Measurements from ENCODE around the gene DNER. TPM values are rescaled to one million over a fixed set of nuclear protein-coding genes. Genes with fewer than 3 reads are reported as not detected.

DNER gene
- total RNA-seq, 1 experiment from 2014 or later = 8.4 TPM

GRCh38 chr2:229652796-229653195, 61.6 kb downstream of the DNER start:
- ChIA-PET POLR2A (ENCODE audit: low non-redundant PET) (interaction anchor here (0.5 kb wide), 1 partner anchor 398 kb away, joined by 3 read pairs; no protein-coding TSS in a partner anchor), CTCF (no interaction called here)
- Histone ChIP-seq H3K4me3 (ENCODE audit: low read depth, low read length, poor library complexity, severe bottlenecking) (no peak overlapping the region), H3K36me3 (ENCODE audit: insufficient read depth, low read length, poor library complexity, severe bottlenecking) (no peaks in the 10 kb centered on the region), H3K27ac (ENCODE audit: low read depth, low read length, poor library complexity, severe bottlenecking) (no peak overlapping the region), H3K9me3 (ENCODE audit: low read depth, low read length, poor library complexity, severe bottlenecking) (no peaks in the 10 kb centered on the region), H3K27me3 (replicated peaks; ENCODE audit: insufficient read depth, low read depth, low read length, poor library complexity) (no peaks in the 10 kb centered on the region), H3K4me1 (ENCODE audit: insufficient read depth, low read length, poor library complexity, severe bottlenecking) (no peaks in the 10 kb centered on the region)
- DNase-seq (ENCODE audit: low spot score) = no peak
- TF ChIP-seq EZH2 (IDR thresholded peaks at IDR 0.05; ENCODE audit: borderline replicate concordance, low read depth, low read length, poor library complexity, severe bottlenecking) = no peak
- TF ChIP-seq, protein P1, sequence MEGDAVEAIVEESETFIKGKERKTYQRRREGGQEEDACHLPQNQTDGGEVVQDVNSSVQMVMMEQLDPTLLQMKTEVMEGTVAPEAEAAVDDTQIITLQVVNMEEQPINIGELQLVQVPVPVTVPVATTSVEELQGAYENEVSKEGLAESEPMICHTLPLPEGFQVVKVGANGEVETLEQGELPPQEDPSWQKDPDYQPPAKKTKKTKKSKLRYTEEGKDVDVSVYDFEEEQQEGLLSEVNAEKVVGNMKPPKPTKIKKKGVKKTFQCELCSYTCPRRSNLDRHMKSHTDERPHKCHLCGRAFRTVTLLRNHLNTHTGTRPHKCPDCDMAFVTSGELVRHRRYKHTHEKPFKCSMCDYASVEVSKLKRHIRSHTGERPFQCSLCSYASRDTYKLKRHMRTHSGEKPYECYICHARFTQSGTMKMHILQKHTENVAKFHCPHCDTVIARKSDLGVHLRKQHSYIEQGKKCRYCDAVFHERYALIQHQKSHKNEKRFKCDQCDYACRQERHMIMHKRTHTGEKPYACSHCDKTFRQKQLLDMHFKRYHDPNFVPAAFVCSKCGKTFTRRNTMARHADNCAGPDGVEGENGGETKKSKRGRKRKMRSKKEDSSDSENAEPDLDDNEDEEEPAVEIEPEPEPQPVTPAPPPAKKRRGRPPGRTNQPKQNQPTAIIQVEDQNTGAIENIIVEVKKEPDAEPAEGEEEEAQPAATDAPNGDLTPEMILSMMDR (conservative IDR thresholded peaks at IDR 0.05; ENCODE audit: low read depth, low read length) = no peak
- no TSS peak for BruUV-seq (replicated peaks)
- intact Hi-C loops (cut with micrococcal nuclease; ENCODE audit: unreplicated experiment) = no loop called here

DNA sequence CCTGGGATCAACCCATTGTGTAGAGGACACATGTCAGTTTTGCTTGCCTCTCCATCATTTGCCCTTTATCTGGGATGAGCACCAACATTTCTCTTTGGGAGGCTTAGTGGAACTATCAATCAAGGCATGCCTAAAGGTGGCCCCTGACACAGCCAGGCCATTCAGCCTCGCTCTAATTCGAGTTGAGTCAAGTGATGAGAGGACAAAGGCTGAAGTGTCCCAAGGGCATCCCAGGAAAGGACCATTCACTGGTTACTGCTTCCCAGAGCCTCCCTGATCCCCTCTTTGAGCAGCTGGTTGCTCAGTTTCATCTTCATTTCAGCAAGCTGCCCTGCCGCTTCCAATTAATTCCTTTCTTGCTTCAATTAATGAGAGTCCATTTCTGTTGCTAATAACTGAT, 63.5 kb downstream of the DNER start:
- intact Hi-C loops (cut with micrococcal nuclease; ENCODE audit: unreplicated experiment) = no loop called here
- CTCF ChIA-PET = no interaction called here

DNA sequence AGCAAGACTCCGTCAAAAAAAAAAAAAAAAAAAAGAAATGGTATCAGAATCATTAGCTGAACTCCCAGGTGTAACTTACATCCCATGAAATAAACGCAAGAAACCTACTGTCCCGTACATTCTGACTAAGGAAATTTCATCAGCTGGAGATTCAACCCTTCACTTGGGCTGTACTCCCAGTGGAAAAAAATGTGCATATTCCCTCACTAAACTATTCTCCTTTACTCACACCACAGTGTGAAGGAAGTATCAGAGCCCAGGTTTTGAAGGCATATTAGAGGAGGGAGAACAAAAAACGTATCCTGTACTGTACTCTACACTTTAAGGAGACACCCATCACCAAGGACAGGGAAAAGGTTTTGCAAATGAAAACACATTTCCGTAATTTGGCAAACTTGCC, 64.3 kb downstream of the DNER start:
- H3K36me3 ChIP-seq (ENCODE audit: insufficient read depth, low read length, poor library complexity, severe bottlenecking) = no peaks in the 10 kb centered on the region
- no peak for TF ChIP-seq EZH2 (IDR thresholded peaks at IDR 0.05; ENCODE audit: borderline replicate concordance, low read depth, low read length, poor library complexity, severe bottlenecking)
- TF ChIP-seq, protein P1 (conservative IDR thresholded peaks at IDR 0.05; ENCODE audit: low read depth, low read length) = no peak
- no peak overlapping the region for H3K27ac ChIP-seq (ENCODE audit: low read depth, low read length, poor library complexity, severe bottlenecking)
- CTCF ChIA-PET = no interaction called here
- H3K4me3 ChIP-seq (ENCODE audit: low read depth, low read length, poor library complexity, severe bottlenecking) = no peak overlapping the region
- no peaks in the 10 kb centered on the region for H3K27me3 ChIP-seq (replicated peaks; ENCODE audit: insufficient read depth, low read depth, low read length, poor library complexity)
- no peak for DNase-seq (ENCODE audit: low spot score)
- no TSS peak for BruUV-seq (replicated peaks)
- no peaks in the 10 kb centered on the region for H3K9me3 ChIP-seq (ENCODE audit: low read depth, low read length, poor library complexity, severe bottlenecking)
- intact Hi-C loops (cut with micrococcal nuclease; ENCODE audit: unreplicated experiment) = no loop called here
- H3K4me1 ChIP-seq (ENCODE audit: insufficient read depth, low read length, poor library complexity, severe bottlenecking) = no peaks in the 10 kb centered on the region
- POLR2A ChIA-PET (ENCODE audit: low non-redundant PET) = no interaction called here

More for the DNA sequence above, 63.5 kb downstream of the DNER start:
- no TSS peak for BruUV-seq (replicated peaks)
- Histone ChIP-seq H3K9me3 (ENCODE audit: low read depth, low read length, poor library complexity, severe bottlenecking) (no peaks in the 10 kb centered on the region), H3K4me1 (ENCODE audit: insufficient read depth, low read length, poor library complexity, severe bottlenecking) (no peaks in the 10 kb centered on the region), H3K27me3 (replicated peaks; ENCODE audit: insufficient read depth, low read depth, low read length, poor library complexity) (no peaks in the 10 kb centered on the region), H3K27ac (ENCODE audit: low read depth, low read length, poor library complexity, severe bottlenecking) (no peak overlapping the region), H3K36me3 (ENCODE audit: insufficient read depth, low read length, poor library complexity, severe bottlenecking) (no peaks in the 10 kb centered on the region), H3K4me3 (ENCODE audit: low read depth, low read length, poor library complexity, severe bottlenecking) (no peak overlapping the region)
- TF ChIP-seq, protein P1 (conservative IDR thresholded peaks at IDR 0.05; ENCODE audit: low read depth, low read length) = no peak
- no peak for TF ChIP-seq EZH2 (IDR thresholded peaks at IDR 0.05; ENCODE audit: borderline replicate concordance, low read depth, low read length, poor library complexity, severe bottlenecking)
- no peak for DNase-seq (ENCODE audit: low spot score)
- POLR2A ChIA-PET (ENCODE audit: low non-redundant PET) = no interaction called here
